ENCODE data around the gene BEND6.
A peak's percentile ranks its signal among the peaks of the same experiment; 100 is the strongest.

Gene BEND6, protein sequence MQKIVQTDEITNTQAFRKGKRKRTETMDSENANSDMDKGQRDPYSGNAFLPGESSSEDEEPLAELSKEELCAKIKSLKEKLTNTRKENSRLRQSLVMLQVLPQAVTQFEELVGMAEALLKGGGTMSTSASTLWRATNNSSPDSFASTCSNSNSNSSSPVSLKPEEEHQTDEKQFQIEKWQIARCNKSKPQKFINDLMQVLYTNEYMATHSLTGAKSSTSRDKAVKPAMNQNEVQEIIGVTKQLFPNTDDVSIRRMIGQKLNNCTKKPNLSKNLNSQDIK

DNA sequence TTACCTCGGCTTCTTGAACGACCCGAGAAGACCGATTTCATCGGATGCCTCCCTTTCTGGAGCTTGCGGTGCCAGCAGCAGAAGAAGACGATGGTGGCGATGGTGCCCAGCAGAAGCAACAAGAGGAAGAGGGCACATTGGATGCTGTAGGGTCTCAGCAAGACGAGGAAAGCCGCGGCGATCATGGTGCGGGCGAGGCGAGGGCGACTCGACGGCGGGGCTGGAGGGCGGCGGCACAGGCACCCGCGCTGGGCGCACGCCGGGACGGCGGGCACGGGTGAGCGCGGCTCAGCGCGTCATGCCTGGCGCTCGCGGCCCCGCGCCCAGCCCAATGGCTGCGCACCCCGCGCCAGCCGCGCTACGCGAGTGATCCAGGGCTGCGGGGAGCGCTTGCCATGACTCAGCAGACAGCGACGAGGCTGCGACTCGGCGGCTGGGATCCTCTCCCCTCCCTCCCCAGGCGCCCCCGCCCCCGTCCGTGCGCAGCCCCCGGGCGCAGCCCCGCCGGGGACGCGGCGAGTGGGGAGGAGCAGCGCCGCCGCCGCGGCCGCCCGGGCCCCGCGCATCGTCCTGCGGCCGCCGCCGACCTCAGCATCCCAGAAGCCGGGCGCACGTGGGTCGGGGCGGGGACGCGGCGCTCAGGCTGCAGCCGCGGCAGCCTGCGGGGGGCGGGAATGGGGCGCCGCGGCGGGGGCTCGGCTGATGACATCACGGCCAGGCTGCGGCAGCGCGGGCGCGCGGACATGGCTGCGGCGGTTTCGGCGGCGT is at the start of gene BEND6:
Gene BEND6 (plus strand): TSS at position 705 of the 768 bp plus-strand sequence. CDS start 26,704 bp downstream, outside the sequence.
- in situ Hi-C loops (cut with HindIII; ENCODE audit: low pct_ligation_motif_present, low sequenced_read_pairs) = no loop called here
- Histone ChIP-seq H3K36me3 (replicated peaks) (no peaks in the 10 kb centered on the region), H3K4me3 (ENCODE audit: low read depth, low read length) (peak within 1 kb of the TSS; percentile 78), H3K27me3 (replicated peaks) (no peaks in the 10 kb centered on the region), H3K27ac (peak within 1 kb of the TSS; percentile 67)
- DNase-seq = peak; percentile 64
- TF ChIP-seq, protein P1, sequence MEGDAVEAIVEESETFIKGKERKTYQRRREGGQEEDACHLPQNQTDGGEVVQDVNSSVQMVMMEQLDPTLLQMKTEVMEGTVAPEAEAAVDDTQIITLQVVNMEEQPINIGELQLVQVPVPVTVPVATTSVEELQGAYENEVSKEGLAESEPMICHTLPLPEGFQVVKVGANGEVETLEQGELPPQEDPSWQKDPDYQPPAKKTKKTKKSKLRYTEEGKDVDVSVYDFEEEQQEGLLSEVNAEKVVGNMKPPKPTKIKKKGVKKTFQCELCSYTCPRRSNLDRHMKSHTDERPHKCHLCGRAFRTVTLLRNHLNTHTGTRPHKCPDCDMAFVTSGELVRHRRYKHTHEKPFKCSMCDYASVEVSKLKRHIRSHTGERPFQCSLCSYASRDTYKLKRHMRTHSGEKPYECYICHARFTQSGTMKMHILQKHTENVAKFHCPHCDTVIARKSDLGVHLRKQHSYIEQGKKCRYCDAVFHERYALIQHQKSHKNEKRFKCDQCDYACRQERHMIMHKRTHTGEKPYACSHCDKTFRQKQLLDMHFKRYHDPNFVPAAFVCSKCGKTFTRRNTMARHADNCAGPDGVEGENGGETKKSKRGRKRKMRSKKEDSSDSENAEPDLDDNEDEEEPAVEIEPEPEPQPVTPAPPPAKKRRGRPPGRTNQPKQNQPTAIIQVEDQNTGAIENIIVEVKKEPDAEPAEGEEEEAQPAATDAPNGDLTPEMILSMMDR (IDR thresholded peaks at IDR 0.05; ENCODE audit: low read depth, low read length, missing control alignments) = no peak

DNA sequence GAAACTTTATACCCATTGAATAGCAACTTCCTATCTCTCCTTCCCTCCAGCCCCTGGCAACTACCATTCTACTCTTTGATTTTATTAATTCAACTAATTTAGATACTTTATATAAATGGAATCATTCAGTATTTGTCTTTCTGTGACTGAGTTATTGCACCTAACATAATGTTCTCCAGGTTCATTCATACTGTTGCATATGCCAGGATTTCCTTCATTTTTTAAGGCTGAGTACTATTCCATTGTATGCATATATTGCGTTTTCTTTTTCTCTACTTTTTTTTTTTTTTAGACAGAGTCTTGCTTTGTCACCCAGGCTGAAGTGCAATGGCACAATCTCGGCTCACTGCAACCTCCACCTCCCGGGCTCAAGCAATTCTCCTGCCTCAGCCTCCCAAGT is 49.5 kb upstream of the BEND6 start:
- Histone ChIP-seq H3K27ac (no peak overlapping the region), H3K36me3 (replicated peaks) (no peaks in the 10 kb centered on the region), H3K4me3 (ENCODE audit: low read depth, low read length) (no peak overlapping the region), H3K27me3 (replicated peaks) (no peaks in the 10 kb centered on the region)
- TF ChIP-seq, protein P1 (IDR thresholded peaks at IDR 0.05; ENCODE audit: low read depth, low read length, missing control alignments) = no peak
- in situ Hi-C loops (cut with HindIII; ENCODE audit: low pct_ligation_motif_present, low sequenced_read_pairs) = no loop called here
- no peak for DNase-seq

DNA sequence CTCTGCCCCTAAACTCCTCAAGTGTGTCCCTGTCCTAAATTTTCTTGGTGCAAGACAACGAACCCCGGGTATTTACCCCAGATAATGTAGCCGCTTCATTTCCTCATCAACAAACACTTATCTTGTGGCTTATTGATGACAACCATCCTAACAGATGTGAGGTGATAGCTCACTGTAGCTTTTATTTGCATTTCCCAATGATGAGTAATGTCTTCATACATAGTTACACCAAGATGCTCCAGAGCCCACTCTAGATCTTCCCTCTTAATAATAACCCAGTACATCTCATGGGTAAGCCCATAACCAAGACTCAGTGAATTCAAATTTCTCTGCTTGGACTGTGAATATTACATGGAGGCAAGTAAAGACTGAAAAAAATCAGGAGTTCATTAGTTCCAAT is 48.2 kb upstream of the BEND6 start:
- in situ Hi-C loops (cut with HindIII; ENCODE audit: low pct_ligation_motif_present, low sequenced_read_pairs) = no loop called here
- Histone ChIP-seq H3K27me3 (replicated peaks) (no peaks in the 10 kb centered on the region), H3K36me3 (replicated peaks) (no peaks in the 10 kb centered on the region), H3K27ac (no peak overlapping the region), H3K4me3 (ENCODE audit: low read depth, low read length) (no peak overlapping the region)
- TF ChIP-seq, protein P1 (IDR thresholded peaks at IDR 0.05; ENCODE audit: low read depth, low read length, missing control alignments) = no peak
- DNase-seq = peak; percentile 20

DNA sequence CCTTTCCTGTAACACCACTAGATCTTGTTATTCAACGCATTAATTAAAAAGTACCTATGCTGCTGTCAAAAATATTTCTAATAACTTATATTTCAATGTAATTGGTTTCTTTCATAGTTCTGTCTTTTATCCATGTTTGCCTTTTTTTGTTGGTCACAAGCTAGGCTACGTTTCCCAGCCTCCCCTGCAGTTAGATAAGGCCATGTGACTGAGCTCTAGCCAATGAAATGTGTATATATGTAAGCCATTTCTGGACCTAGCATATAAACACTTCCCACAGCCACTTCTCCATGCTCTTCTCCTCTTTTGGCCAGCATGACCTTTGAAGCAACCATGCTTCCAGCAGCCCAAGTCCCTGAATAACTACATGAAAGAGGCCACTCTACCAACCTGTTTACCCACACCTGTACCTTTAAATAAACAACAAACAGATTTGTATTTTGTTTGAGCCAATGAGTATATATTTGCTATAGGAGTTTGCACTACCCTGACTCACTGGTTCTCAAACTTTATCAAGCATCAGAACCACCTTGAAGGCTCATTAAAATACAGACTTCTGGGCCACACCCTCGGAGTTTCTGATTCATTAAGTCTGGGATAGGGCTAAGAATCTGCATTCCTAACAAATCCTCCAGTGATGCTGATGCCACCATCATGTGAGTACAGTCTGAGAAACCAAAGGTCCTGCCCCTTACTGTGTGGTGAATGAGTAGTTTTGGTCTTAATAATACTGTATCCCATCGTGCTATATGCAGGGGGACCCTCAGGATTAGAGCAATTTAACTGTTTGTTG is 45.6 kb upstream of the BEND6 start:
- in situ Hi-C loops (cut with HindIII; ENCODE audit: low pct_ligation_motif_present, low sequenced_read_pairs) = no loop called here
- Histone ChIP-seq H3K36me3 (replicated peaks) (no peaks in the 10 kb centered on the region), H3K27me3 (replicated peaks) (no peaks in the 10 kb centered on the region), H3K4me3 (ENCODE audit: low read depth, low read length) (no peak overlapping the region), H3K27ac (no peak overlapping the region)
- DNase-seq = no peak
- TF ChIP-seq, protein P1 (IDR thresholded peaks at IDR 0.05; ENCODE audit: low read depth, low read length, missing control alignments) = no peak

DNA sequence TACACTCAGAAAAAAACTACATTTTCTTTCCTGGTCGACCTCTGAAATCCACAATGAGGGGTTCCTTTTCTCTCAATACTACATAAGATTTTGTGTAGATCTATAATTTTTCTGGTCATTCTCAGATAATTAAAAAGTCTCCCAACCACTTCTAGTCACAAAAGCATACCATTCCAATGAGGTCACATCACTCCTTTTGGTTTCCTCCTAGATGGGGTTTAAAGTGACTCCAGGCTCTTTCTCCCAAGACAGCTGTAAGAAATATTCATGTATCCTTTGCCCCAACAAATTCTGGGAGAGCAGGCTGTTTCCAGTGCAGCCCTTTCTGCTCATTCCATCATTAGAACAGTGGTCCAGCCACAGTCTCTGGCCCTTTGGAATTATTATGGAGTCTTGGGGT is 43.1 kb upstream of the BEND6 start:
- no peaks in the 10 kb centered on the region for H3K36me3 ChIP-seq (replicated peaks)
- no peak overlapping the region for H3K27ac ChIP-seq
- H3K4me3 ChIP-seq (ENCODE audit: low read depth, low read length) = no peak overlapping the region
- DNase-seq = peak; percentile 37
- H3K27me3 ChIP-seq (replicated peaks) = no peaks in the 10 kb centered on the region
- in situ Hi-C loops (cut with HindIII; ENCODE audit: low pct_ligation_motif_present, low sequenced_read_pairs) = no loop called here
- TF ChIP-seq, protein P1 (IDR thresholded peaks at IDR 0.05; ENCODE audit: low read depth, low read length, missing control alignments) = no peak

All from brain microvascular endothelial cell (primary cell).